Measurements from ENCODE around the gene NUCKS1.
A peak's percentile ranks its signal among the peaks of the same experiment; 100 is the strongest.

NUCKS1 gene

GRCh38 chr1:205766570-205766969 lies 16.6 kb upstream of the NUCKS1 start:
- no peaks in the 10 kb centered on the region for H3K27me3 ChIP-seq (ENCODE audit: control insufficient read depth, insufficient read depth, low read length)
- H3K36me3 ChIP-seq (ENCODE audit: control insufficient read depth, insufficient read depth, low read length) = no peaks in the 10 kb centered on the region
- no peak overlapping the region for H3K9ac ChIP-seq (ENCODE audit: low read length)
- no peaks in the 10 kb centered on the region for H3K4me1 ChIP-seq (ENCODE audit: control insufficient read depth, insufficient read depth, low read length)
- no peaks in the 10 kb centered on the region for H3K9me3 ChIP-seq (ENCODE audit: control insufficient read depth, low read length)
- no peak overlapping the region for H3K4me3 ChIP-seq (ENCODE audit: low read length)

- H3K36me3 ChIP-seq (ENCODE audit: control insufficient read depth, insufficient read depth, low read length) = no peaks in the 10 kb centered on the region
- H3K4me3 ChIP-seq (ENCODE audit: low read length) = no peak overlapping the region
- no peaks in the 10 kb centered on the region for H3K4me1 ChIP-seq (ENCODE audit: control insufficient read depth, insufficient read depth, low read length)
- H3K9ac ChIP-seq (ENCODE audit: low read length) = no peak overlapping the region
- no peaks in the 10 kb centered on the region for H3K27me3 ChIP-seq (ENCODE audit: control insufficient read depth, insufficient read depth, low read length)
- no peaks in the 10 kb centered on the region for H3K9me3 ChIP-seq (ENCODE audit: control insufficient read depth, low read length)
These were observed 16.1 kb upstream of the NUCKS1 start for GRCh38 chr1:205766038-205766437.

- H3K4me1 ChIP-seq (ENCODE audit: control insufficient read depth, insufficient read depth, low read length) = no peaks in the 10 kb centered on the region
- H3K9me3 ChIP-seq (ENCODE audit: control insufficient read depth, low read length) = no peaks in the 10 kb centered on the region
- no peaks in the 10 kb centered on the region for H3K36me3 ChIP-seq (ENCODE audit: control insufficient read depth, insufficient read depth, low read length)
- no peak overlapping the region for H3K4me3 ChIP-seq (ENCODE audit: low read length)
- H3K27me3 ChIP-seq (ENCODE audit: control insufficient read depth, insufficient read depth, low read length) = no peaks in the 10 kb centered on the region
- no peak overlapping the region for H3K9ac ChIP-seq (ENCODE audit: low read length)
These were observed 14.6 kb upstream of the NUCKS1 start for GRCh38 chr1:205764578-205764977.

- Histone ChIP-seq H3K4me3 (ENCODE audit: low read length) (no peak overlapping the region), H3K36me3 (ENCODE audit: control insufficient read depth, insufficient read depth, low read length) (no peaks in the 10 kb centered on the region)
These were observed 14.0 kb upstream of the NUCKS1 start for GRCh38 chr1:205763980-205764379.

DNA sequence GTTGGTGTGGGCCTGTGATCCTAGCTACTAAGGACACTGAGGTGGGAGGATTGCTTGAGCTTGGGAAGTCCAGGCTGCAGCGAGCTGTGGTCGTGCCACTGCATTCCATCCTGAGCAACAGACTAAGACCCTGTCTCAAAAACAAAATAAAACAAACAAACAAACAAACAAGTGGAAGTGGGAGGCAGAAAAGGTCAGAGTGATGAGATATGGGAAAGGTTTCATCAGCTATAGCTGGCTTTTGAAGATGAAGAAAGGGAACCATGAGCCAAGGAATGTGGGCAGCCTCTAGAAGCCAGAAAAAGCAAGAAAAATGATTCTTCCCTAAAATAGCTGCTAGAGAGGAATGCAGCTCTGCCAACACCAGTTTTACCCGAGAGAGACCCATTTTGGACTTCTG lies 10.6 kb upstream of the NUCKS1 start:
- Histone ChIP-seq H3K36me3 (ENCODE audit: control insufficient read depth, insufficient read depth, low read length) (no peaks in the 10 kb centered on the region), H3K9ac (ENCODE audit: low read length) (no peak overlapping the region), H3K4me3 (ENCODE audit: low read length) (no peak overlapping the region), H3K27me3 (ENCODE audit: control insufficient read depth, insufficient read depth, low read length) (no peaks in the 10 kb centered on the region), H3K4me1 (ENCODE audit: control insufficient read depth, insufficient read depth, low read length) (no peaks in the 10 kb centered on the region), H3K9me3 (ENCODE audit: control insufficient read depth, low read length) (no peaks in the 10 kb centered on the region)

More at GRCh38 chr1:205763980-205764379, 14.0 kb upstream of the NUCKS1 start:
- Histone ChIP-seq H3K4me1 (ENCODE audit: control insufficient read depth, insufficient read depth, low read length) (no peaks in the 10 kb centered on the region), H3K27me3 (ENCODE audit: control insufficient read depth, insufficient read depth, low read length) (no peaks in the 10 kb centered on the region), H3K9me3 (ENCODE audit: control insufficient read depth, low read length) (no peaks in the 10 kb centered on the region), H3K9ac (ENCODE audit: low read length) (no peak overlapping the region)

GRCh38 chr1:205756552-205756951 lies 6.6 kb upstream of the NUCKS1 start:
- no peak overlapping the region for H3K4me3 ChIP-seq (ENCODE audit: low read length)
- H3K4me1 ChIP-seq (ENCODE audit: control insufficient read depth, insufficient read depth, low read length) = no peaks in the 10 kb centered on the region
- H3K9me3 ChIP-seq (ENCODE audit: control insufficient read depth, low read length) = no peaks in the 10 kb centered on the region
- H3K9ac ChIP-seq (ENCODE audit: low read length) = no peak overlapping the region
- no peaks in the 10 kb centered on the region for H3K36me3 ChIP-seq (ENCODE audit: control insufficient read depth, insufficient read depth, low read length)
- H3K27me3 ChIP-seq (ENCODE audit: control insufficient read depth, insufficient read depth, low read length) = no peaks in the 10 kb centered on the region

DNA sequence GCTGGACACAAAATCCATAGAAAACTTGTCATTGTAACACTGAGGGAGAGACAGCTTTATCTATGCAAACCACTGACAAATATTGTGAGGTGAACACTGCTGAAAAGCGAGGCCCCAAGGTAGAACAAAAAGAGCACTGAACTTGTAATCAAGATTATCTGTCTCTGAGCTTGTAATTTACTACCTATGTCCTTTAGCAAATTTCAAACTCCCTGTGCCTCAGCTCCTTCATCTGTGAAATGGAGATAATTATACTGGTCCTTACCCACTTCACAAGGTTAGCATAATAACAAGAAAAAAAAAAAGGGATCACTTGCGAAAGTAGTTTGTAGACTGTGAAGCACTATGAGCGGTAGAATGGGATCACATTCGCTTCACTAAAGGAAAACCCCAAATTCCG lies 4.9 kb upstream of the NUCKS1 start:
- no peak overlapping the region for H3K4me3 ChIP-seq (ENCODE audit: low read length)
- no peaks in the 10 kb centered on the region for H3K36me3 ChIP-seq (ENCODE audit: control insufficient read depth, insufficient read depth, low read length)
- no peaks in the 10 kb centered on the region for H3K9me3 ChIP-seq (ENCODE audit: control insufficient read depth, low read length)
- H3K4me1 ChIP-seq (ENCODE audit: control insufficient read depth, insufficient read depth, low read length) = peaks cover 5% of the 10 kb centered on the region
- no peaks in the 10 kb centered on the region for H3K27me3 ChIP-seq (ENCODE audit: control insufficient read depth, insufficient read depth, low read length)
- H3K9ac ChIP-seq (ENCODE audit: low read length) = no peak overlapping the region

GRCh38 chr1:205751036-205751651 lies 1.2 kb upstream of the NUCKS1 start:
- Histone ChIP-seq H3K27me3 (ENCODE audit: control insufficient read depth, insufficient read depth, low read length) (no peaks in the 10 kb centered on the region), H3K9me3 (ENCODE audit: control insufficient read depth, low read length) (no peaks in the 10 kb centered on the region), H3K4me3 (ENCODE audit: low read length) (no peak overlapping the region), H3K9ac (ENCODE audit: low read length) (no peak overlapping the region), H3K4me1 (ENCODE audit: control insufficient read depth, insufficient read depth, low read length) (peaks cover 11% of the 10 kb centered on the region), H3K36me3 (ENCODE audit: control insufficient read depth, insufficient read depth, low read length) (no peaks in the 10 kb centered on the region)

- no peaks in the 10 kb centered on the region for H3K27me3 ChIP-seq (ENCODE audit: control insufficient read depth, insufficient read depth, low read length)
- no peaks in the 10 kb centered on the region for H3K9me3 ChIP-seq (ENCODE audit: control insufficient read depth, low read length)
- H3K4me1 ChIP-seq (ENCODE audit: control insufficient read depth, insufficient read depth, low read length) = peaks cover 11% of the 10 kb centered on the region
- peak overlapping the region; percentile 85 for H3K9ac ChIP-seq (ENCODE audit: low read length)
- H3K4me3 ChIP-seq (ENCODE audit: low read length) = peak overlapping the region; percentile 66
- H3K36me3 ChIP-seq (ENCODE audit: control insufficient read depth, insufficient read depth, low read length) = no peaks in the 10 kb centered on the region
These were observed 496 bp downstream of the NUCKS1 start for GRCh38 chr1:205749234-205750137.

DNA sequence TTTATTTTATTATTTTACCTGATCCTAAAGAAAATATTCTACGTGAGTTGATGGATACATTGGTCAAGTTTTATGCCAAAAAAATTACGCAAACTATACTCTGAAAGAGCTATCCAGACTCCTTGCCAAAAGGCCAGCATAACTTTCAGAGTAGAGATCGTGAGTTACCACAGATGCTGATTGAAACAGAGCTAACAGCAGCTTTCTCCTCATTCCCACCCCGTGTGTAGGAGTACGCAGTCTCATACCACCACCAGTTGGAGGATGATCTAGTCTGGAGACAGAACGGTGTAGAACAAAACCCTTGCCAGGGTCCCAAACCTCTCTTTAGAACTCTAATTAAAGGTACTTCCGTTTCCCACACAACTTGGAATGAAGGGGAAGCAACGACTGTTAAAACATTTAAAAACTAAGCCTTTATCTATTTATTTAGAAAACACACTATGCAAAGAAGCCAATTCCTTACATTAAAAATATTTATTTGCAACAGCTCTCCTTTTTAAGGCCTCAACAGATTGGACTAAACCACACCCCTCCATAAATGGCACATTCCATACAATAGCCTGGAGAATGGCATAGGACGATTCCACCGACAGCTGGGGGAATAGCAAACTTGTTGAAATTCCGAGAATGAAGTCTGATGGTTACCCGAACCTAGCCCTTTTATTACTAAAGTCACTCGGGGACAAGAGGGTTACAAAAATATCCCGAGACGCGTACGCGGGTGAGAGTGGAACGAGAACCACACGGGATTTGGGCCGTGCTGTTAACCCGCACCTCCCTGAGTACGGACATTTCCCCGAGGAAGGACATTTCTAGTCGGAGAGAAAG lies 1.4 kb downstream of the NUCKS1 start:
- H3K9me3 ChIP-seq (ENCODE audit: control insufficient read depth, low read length) = no peaks in the 10 kb centered on the region
- peak overlapping the region; percentile 85 for H3K9ac ChIP-seq (ENCODE audit: low read length)
- H3K36me3 ChIP-seq (ENCODE audit: control insufficient read depth, insufficient read depth, low read length) = no peaks in the 10 kb centered on the region
- no peaks in the 10 kb centered on the region for H3K27me3 ChIP-seq (ENCODE audit: control insufficient read depth, insufficient read depth, low read length)
- H3K4me3 ChIP-seq (ENCODE audit: low read length) = peak overlapping the region; percentile 66
- peaks cover 11% of the 10 kb centered on the region for H3K4me1 ChIP-seq (ENCODE audit: control insufficient read depth, insufficient read depth, low read length)

GRCh38 chr1:205746757-205747412 lies 3.1 kb downstream of the NUCKS1 start:
- no peak overlapping the region for H3K4me3 ChIP-seq (ENCODE audit: low read length)
- no peaks in the 10 kb centered on the region for H3K27me3 ChIP-seq (ENCODE audit: control insufficient read depth, insufficient read depth, low read length)
- H3K9me3 ChIP-seq (ENCODE audit: control insufficient read depth, low read length) = no peaks in the 10 kb centered on the region
- H3K9ac ChIP-seq (ENCODE audit: low read length) = peak overlapping the region; percentile 7
- H3K4me1 ChIP-seq (ENCODE audit: control insufficient read depth, insufficient read depth, low read length) = peaks cover 11% of the 10 kb centered on the region
- H3K36me3 ChIP-seq (ENCODE audit: control insufficient read depth, insufficient read depth, low read length) = no peaks in the 10 kb centered on the region

Data from mucosa of stomach (tissue), 1 donor.